ENCODE measurements around the gene KCTD19.

DNA sequence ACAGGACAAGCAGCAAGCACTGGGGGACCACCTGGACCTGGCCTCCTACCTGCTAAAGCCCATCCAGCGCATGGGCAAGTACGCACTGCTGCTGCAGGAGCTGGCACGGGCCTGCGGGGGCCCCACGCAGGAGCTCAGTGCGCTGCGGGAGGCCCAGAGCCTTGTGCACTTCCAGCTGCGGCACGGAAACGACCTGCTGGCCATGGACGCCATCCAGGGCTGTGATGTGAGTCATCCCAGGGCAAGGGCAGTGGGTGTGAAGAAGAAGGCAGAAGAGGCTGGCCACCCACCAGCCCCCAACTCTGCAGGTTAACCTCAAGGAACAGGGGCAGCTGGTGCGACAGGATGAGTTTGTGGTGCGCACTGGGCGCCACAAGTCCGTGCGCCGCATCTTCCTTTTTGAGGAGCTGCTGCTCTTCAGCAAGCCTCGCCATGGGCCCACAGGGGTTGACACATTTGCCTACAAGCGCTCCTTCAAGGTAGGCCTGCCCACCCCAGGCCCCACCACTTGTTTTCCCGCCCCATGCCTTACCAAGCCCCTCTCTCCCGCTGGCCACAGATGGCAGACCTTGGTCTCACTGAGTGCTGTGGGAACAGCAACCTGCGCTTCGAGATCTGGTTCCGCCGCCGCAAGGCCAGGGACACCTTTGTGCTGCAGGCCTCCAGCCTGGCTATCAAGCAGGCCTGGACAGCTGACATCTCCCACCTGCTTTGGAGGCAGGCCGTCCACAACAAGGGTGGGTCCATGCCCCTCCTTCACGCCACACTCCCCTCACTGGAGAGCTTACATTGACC is 39.9 kb downstream of the KCTD19 start:
- TF ChIP-seq GATA2 (IDR thresholded peaks at IDR 0.05; ENCODE audit: low read depth, low read length) (no peak), GATA3 (IDR thresholded peaks at IDR 0.05; ENCODE audit: low read depth, low read length) (no peak)

Measured in SH-SY5Y (cell line).